Tibial nerve (tissue), 4 donors: Measurements from ENCODE around the gene VSIG10.
A peak's percentile ranks its signal among the peaks of the same experiment; 100 is the strongest.

Source experiments
- EP300 ChIP-seq, 2 donors: sonication (generic); formaldehyde crosslinking; IDR thresholded peaks; one replicate each; pipeline ENCODE4 v1.6.1; 2017; ENCODE audit warnings: antibody characterized with exemption in 2 of 2, mild to moderate bottlenecking in 1 of 2
- POLR2A ChIP-seq, 2 donors: fragments of 450-650 bp; IDR thresholded peaks; one replicate each; pipeline ENCODE4 v1.6.1; 2017; ENCODE audit warnings: antibody characterized with exemption in 2 of 2, mild to moderate bottlenecking in 2 of 2, moderate library complexity in 2 of 2
- TF ChIP-seq, protein P1 (sequence below), 5 experiments: fragments of 200-600 bp in 3 of 5; fragments of 450-650 bp in 2 of 5; sonication (generic) in 3 of 5; IDR thresholded peaks; one replicate each; pipeline ENCODE4 v1.5.1; 2016 to 2019; ENCODE audit warnings: antibody characterized with exemption in 5 of 5, mild to moderate bottlenecking in 3 of 5, moderate library complexity in 2 of 5

DNA sequence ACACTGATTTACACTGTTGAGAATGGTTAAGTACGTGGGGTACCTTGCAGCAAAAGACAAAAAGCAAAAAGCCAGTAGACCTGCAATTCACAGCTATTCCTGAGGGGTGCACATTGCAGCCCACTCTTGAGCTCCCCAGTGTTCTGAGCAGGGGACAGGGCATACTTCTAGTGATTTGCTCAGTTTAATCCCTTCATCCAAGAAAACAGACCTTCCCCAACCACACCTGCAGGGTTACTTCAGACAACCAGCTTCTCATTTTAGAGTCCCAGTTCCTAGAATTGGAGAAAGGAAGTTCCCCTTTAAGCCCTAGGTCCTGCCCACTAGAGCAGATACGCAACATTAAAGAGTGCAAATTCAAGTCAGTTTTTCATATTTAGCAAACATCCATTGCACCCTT lies 39.2 kb downstream of the VSIG10 start:
- TF ChIP-seq, protein P1, sequence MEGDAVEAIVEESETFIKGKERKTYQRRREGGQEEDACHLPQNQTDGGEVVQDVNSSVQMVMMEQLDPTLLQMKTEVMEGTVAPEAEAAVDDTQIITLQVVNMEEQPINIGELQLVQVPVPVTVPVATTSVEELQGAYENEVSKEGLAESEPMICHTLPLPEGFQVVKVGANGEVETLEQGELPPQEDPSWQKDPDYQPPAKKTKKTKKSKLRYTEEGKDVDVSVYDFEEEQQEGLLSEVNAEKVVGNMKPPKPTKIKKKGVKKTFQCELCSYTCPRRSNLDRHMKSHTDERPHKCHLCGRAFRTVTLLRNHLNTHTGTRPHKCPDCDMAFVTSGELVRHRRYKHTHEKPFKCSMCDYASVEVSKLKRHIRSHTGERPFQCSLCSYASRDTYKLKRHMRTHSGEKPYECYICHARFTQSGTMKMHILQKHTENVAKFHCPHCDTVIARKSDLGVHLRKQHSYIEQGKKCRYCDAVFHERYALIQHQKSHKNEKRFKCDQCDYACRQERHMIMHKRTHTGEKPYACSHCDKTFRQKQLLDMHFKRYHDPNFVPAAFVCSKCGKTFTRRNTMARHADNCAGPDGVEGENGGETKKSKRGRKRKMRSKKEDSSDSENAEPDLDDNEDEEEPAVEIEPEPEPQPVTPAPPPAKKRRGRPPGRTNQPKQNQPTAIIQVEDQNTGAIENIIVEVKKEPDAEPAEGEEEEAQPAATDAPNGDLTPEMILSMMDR (IDR thresholded peaks at IDR 0.05) = peak in 1 of 5 experiments; percentile 2
- TF ChIP-seq POLR2A (IDR thresholded peaks at IDR 0.05) (no peak), EP300 (IDR thresholded peaks at IDR 0.05) (no peak)
